HepG2 (cell line): ENCODE measurements around the gene NOC4L. TPM values are rescaled to one million over a fixed set of nuclear protein-coding genes. Genes with fewer than 3 reads are reported as not detected.

Experiments
- CCAR2 ChIP-seq: fragments of 200-400 bp; formaldehyde crosslinking; optimal IDR thresholded peaks from 2 replicates; pipeline ENCODE3; 2018; ENCODE audit warnings: low read depth, mild to moderate bottlenecking, low read length, moderate library complexity
- HOXA7 ChIP-seq: sonication (generic); formaldehyde crosslinking; IDR thresholded peaks from 2 replicates; pipeline ENCODE4 v1.8.1; 2022; ENCODE audit warnings: mild to moderate bottlenecking, missing genetic modification reagents, moderate library complexity
- KLF13 ChIP-seq: sonication (generic); formaldehyde crosslinking; IDR thresholded peaks from 2 replicates; pipeline ENCODE4 v1.4.0; 2020; ENCODE audit warnings: mild to moderate bottlenecking, missing genetic modification reagents
- MIXL1 ChIP-seq: IDR thresholded peaks from 2 replicates; pipeline ENCODE4 v1.6.1; 2016
- NFRKB ChIP-seq: fragments of 450-650 bp; IDR thresholded peaks from 2 replicates; pipeline ENCODE4 v1.6.1; 2017
- PHF5A ChIP-seq: IDR thresholded peaks from one replicate; pipeline ENCODE4 v1.6.1; 2018; ENCODE audit warnings: low read depth, missing genetic modification reagents; ENCODE audit not compliant: unreplicated experiment
- PPARG ChIP-seq: conservative IDR thresholded peaks from 2 replicates; pipeline ENCODE4 v1.6.1; 2016; ENCODE audit warnings: missing biosample characterization, missing genetic modification reagents
- RBM22 ChIP-seq: fragments of 200-400 bp; formaldehyde crosslinking; optimal IDR thresholded peaks from 2 replicates; pipeline ENCODE3; 2017; ENCODE audit warnings: mild to moderate bottlenecking, low read length, moderate library complexity
- SMARCC2 ChIP-seq: fragments of 450-650 bp; IDR thresholded peaks from 2 replicates; pipeline ENCODE4 v1.6.1; 2017; ENCODE audit warnings: antibody characterized with exemption, mild to moderate bottlenecking
- TBX3 ChIP-seq: fragments of 450-650 bp; IDR thresholded peaks from 2 replicates; pipeline ENCODE4 v1.6.1; 2017; ENCODE audit warnings: antibody characterized with exemption, mild to moderate bottlenecking, inconsistent platforms, borderline replicate concordance
- TFE3 ChIP-seq: IDR thresholded peaks from 2 replicates; pipeline ENCODE4 v1.6.1; 2016
- TOE1 ChIP-seq: sonication (generic); formaldehyde crosslinking; IDR thresholded peaks from 2 replicates; pipeline ENCODE4 v1.4.0; 2020; ENCODE audit warnings: mild to moderate bottlenecking, missing genetic modification reagents
- ZC3H4 ChIP-seq: sonication (generic); formaldehyde crosslinking; IDR thresholded peaks from 2 replicates; pipeline ENCODE4 v1.4.0; 2020; ENCODE audit warnings: missing genetic modification reagents, borderline replicate concordance
- ZFYVE20 ChIP-seq: sonication (generic); formaldehyde crosslinking; IDR thresholded peaks from 2 replicates; pipeline ENCODE4 v1.8.0; 2023; ENCODE audit warnings: low read depth, mild to moderate bottlenecking, moderate library complexity, missing genetic modification reagents, borderline replicate concordance
- ZNF143 ChIP-seq: sonication (generic); formaldehyde crosslinking; IDR thresholded peaks from 2 replicates; pipeline ENCODE4 v1.4.0; 2020; ENCODE audit warnings: missing genetic modification reagents
- ZNF205 ChIP-seq: IDR thresholded peaks from 2 replicates; pipeline ENCODE4 v1.6.1; 2018; ENCODE audit warnings: missing biosample characterization, missing genetic modification reagents
- ZNF253 ChIP-seq: sonication (generic); formaldehyde crosslinking; IDR thresholded peaks from 2 replicates; pipeline ENCODE4 v1.8.0; 2022; ENCODE audit warnings: mild to moderate bottlenecking, missing genetic modification reagents, borderline replicate concordance
- ZNF543 ChIP-seq: sonication (generic); formaldehyde crosslinking; IDR thresholded peaks from 2 replicates; pipeline ENCODE4 v1.4.0; 2020; ENCODE audit warnings: mild to moderate bottlenecking, missing genetic modification reagents
- ZNF674 ChIP-seq: sonication (generic); formaldehyde crosslinking; IDR thresholded peaks from 2 replicates; pipeline ENCODE4 v1.5.0; 2020; ENCODE audit warnings: low read depth, mild to moderate bottlenecking, missing genetic modification reagents
- ZNF710 ChIP-seq: sonication (generic); formaldehyde crosslinking; IDR thresholded peaks from 2 replicates; pipeline ENCODE4 v1.5.0; 2020; ENCODE audit warnings: mild to moderate bottlenecking, missing genetic modification reagents, borderline replicate concordance
- polyA plus RNA-seq, 8 experiments: library from polyadenylated mRNA; depleted of rRNA in 3 of 8; stranded (reverse) in 7 of 8; unstranded in 1 of 8; fragments of >200 nt; fragmentation: Illumina TruSeq in 4 of 8; extraction: Trizol in 4 of 8; gene quantifications; 2 replicates each; pipeline versions ENCODE4 v1.2.1 to v1.2.3, GENCODE V29; 2011 to 2016; ENCODE audit warnings: low read depth in 4 of 8, missing spikeins in 1 of 8, mixed read lengths in 1 of 8; ENCODE audit not compliant: insufficient read depth in 1 of 8
- total RNA-seq, 5 experiments: library from RNA; depleted of rRNA; stranded (reverse); fragments of >200 nt; fragmentation: Illumina TruSeq; extraction: Trizol; gene quantifications; 2 replicates each; pipeline ENCODE4 v1.2.3, GENCODE V29; 2016; ENCODE audit warnings: low read depth in 1 of 5
- TF ChIP-seq, protein P1 (sequence below): sonication (generic); formaldehyde crosslinking; IDR thresholded peaks from 2 replicates; pipeline ENCODE4 v1.8.1; 2023; ENCODE audit warnings: mild to moderate bottlenecking, inconsistent platforms, moderate library complexity, missing genetic modification reagents, borderline replicate concordance
- TF ChIP-seq, protein P2 (sequence below): sonication (generic); formaldehyde crosslinking; IDR thresholded peaks from 2 replicates; pipeline ENCODE4 v1.8.1; 2023; ENCODE audit warnings: mild to moderate bottlenecking, moderate library complexity, missing genetic modification reagents
- TF ChIP-seq, protein P3 (sequence below): sonication (generic); formaldehyde crosslinking; IDR thresholded peaks from 2 replicates; pipeline ENCODE4 v1.5.0; 2020; ENCODE audit warnings: mild to moderate bottlenecking, missing genetic modification reagents

Gene NOC4L
- total and polyA plus RNA-seq, 2 of the 13 experiments (the other 11 are each of a cell fraction or from before 2014, with no cell fraction given), result 4.3 to 14.6 TPM

DNA sequence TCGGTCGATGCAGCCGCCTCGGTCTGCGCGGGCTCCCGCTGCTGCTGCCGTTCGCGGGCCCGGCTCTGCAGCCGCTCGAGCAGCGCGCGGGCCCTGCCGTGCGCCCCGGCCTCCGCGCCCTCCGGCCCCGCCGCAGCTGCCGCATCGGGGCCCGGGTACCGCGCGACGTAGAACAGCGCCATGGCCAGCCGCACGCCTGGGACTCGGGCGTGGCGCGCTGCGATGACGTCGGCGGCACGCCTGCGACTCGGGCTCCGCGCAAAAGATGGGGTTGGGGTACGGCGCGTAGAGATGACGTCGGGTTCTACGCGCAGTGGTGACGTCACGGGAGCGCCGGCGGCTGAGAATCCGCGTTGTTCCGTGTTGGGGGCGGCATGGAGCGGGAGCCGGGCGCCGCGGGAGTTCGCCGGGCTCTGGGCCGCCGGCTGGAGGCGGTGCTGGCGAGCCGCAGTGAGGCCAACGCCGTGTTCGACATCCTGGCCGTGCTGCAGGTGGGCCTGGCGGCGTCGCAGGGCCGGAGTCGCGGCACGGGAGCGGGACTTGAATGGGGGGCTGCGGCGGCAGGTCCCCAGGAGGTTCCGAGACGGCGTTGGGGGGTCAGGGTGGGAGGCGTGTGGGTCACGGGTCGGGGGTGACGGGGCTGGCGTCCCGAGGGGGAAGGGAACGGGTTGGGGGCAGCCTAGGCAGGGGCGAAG, at the start of gene NOC4L, which contains the start of gene DDX51 (continued):
- peak; percentile 37 for TF ChIP-seq PHF5A
- TF ChIP-seq TBX3, result 0 out of 2 replicates have a peak, but pooled peaks have one; percentile 32
- 0 out of 2 replicates have a peak, but pooled peaks have one; percentile 51 for TF ChIP-seq TFE3 (CRISPR knock-in tag)
- TF ChIP-seq ZNF143, result peak; percentile 70
- TF ChIP-seq, protein P1, sequence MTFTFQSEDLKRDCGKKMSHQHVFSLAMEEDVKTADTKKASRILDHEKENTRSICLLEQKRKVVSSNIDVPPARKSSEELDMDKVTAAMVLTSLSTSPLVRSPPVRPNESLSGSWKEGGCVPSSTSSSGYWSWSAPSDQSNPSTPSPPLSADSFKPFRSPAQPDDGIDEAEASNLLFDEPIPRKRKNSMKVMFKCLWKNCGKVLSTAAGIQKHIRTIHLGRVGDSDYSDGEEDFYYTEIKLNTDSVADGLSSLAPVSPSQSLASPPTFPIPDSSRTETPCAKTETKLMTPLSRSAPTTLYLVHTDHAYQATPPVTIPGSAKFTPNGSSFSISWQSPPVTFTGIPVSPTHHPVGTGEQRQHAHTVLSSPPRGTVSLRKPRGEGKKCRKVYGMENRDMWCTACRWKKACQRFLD (CRISPR knock-in tag), result peak; percentile 84
- 0 out of 2 replicates have a peak, but pooled peaks have one; percentile 47 for TF ChIP-seq HOXA7 (CRISPR knock-in tag)
- TF ChIP-seq PPARG (CRISPR knock-in tag), result peak; percentile 51; the same call in 1 of the 2 replicates
- no peak for TF ChIP-seq ZC3H4 (CRISPR knock-in tag)
- peak; percentile 87; the same call in 1 of the 2 replicates for TF ChIP-seq ZNF205 (CRISPR knock-in tag)
- TF ChIP-seq RBM22, result no peak
- TF ChIP-seq SMARCC2, result 0 out of 2 replicates have a peak, but pooled peaks have one; percentile 44
- peak; percentile 83; the same call in 1 of the 2 replicates for TF ChIP-seq ZNF674 (CRISPR knock-in tag)
- TF ChIP-seq KLF13 (CRISPR knock-in tag), result no peak
- peak; percentile 51; the same call in 1 of the 2 replicates for TF ChIP-seq MIXL1 (CRISPR knock-in tag)
- TF ChIP-seq CCAR2, result no peak
- TF ChIP-seq NFRKB, result no peak
- TF ChIP-seq, protein P2, sequence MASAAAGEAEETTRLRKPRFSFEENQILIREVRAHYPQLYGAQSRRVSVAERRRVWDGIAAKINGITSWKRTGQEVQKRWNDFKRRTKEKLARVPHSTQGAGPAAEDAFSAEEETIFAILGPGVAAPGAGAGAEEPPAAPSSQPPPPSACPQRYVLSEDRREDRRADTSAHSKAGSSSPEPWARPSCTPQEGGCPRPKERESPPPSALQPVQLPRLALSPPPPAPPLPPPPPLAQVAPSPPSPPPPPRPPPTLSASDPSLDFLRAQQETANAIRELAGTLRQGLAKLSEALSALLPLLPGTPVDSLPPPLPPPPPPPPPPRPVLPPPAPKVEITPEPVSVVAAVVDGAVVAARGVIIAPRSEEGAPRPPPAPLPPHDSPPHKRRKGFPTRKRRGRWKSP (CRISPR knock-in tag), result peak; percentile 81; the same call in 1 of the 2 replicates
- TF ChIP-seq, protein P3, sequence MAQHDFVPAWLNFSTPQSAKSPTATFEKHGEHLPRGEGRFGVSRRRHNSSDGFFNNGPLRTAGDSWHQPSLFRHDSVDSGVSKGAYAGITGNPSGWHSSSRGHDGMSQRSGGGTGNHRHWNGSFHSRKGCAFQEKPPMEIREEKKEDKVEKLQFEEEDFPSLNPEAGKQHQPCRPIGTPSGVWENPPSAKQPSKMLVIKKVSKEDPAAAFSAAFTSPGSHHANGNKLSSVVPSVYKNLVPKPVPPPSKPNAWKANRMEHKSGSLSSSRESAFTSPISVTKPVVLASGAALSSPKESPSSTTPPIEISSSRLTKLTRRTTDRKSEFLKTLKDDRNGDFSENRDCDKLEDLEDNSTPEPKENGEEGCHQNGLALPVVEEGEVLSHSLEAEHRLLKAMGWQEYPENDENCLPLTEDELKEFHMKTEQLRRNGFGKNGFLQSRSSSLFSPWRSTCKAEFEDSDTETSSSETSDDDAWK (CRISPR knock-in tag), result no peak
- TF ChIP-seq ZNF710, result no peak
- TF ChIP-seq TOE1 (CRISPR knock-in tag), result peak; percentile 61; the same call in 1 of the 2 replicates
- TF ChIP-seq ZNF253, result no peak
- 0 out of 2 replicates have a peak, but pooled peaks have one; percentile 44 for TF ChIP-seq ZNF543 (CRISPR knock-in tag)
- no peak for TF ChIP-seq ZFYVE20 (CRISPR knock-in tag)
